GM12864 (cell line): ENCODE results near the gene DICER1.

Source experiments
- DNase-seq: peaks from one replicate; pipeline ENCODE4 v3.0.0-alpha.2; 2011; ENCODE audit warnings: low read depth
- H3K4me3 ChIP-seq: 2 replicates; pipeline ENCODE4 v1.5.1; 2011; ENCODE audit warnings: mild to moderate bottlenecking, low read depth, low read length, control low read depth
- CTCF ChIP-seq: IDR thresholded peaks from 2 replicates; pipeline ENCODE4 v1.5.1; 2011; ENCODE audit warnings: low read depth, mild to moderate bottlenecking, moderate library complexity, low read length, control low read depth, inconsistent platforms; ENCODE audit errors: missing control alignments

The DICER1 gene

GRCh38 chr14:95134304-95134933, 22.9 kb downstream of the DICER1 start:
- H3K4me3 ChIP-seq, result no peak overlapping the region
- DNase-seq, result no peak
- no peak for TF ChIP-seq CTCF

GRCh38 chr14:95133282-95133681, 24.0 kb downstream of the DICER1 start:
- DNase-seq, result no peak
- no peak overlapping the region for H3K4me3 ChIP-seq
- no peak for TF ChIP-seq CTCF

DNA sequence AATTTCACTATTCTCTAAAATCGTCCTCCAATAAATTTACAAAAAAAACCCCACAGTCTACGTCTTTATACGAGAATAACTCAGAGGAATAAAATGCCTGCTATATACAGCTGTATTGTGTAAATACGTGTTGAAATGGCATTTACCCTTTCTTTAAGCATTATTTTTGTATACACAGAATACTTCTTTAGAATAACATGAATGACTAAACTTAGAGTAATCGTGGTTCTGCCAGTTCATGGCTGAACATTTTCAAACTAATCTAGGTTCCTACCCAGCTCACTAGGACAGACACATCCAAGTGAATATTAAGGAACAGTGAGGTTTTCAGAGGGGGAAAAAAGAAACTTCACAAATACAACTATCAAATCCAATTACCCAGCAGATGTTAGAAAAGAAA, 24.6 kb downstream of the DICER1 start:
- DNase-seq, result no peak
- no peak overlapping the region for H3K4me3 ChIP-seq
- no peak for TF ChIP-seq CTCF

DNA sequence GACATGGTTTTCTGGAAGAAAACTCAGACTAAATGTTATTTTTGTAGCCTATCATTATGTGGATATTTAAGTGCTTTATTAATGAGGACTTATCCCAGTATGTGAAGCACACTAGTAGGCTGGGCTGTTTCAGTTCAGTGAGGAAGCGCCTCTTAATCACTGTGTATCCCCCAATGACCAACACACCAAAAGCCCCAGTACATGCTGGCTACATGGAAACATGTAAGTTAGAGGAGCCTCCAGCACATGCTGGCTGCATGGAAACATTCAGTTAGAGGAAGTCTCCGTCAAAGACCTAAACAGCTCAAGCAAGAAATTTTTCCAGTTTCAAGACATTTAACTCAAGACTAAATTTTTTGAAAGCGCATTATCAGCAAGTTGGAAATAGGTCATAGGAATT, 26.8 kb downstream of the DICER1 start:
- TF ChIP-seq CTCF, result no peak
- no peak for DNase-seq
- H3K4me3 ChIP-seq, result no peak overlapping the region

GRCh38 chr14:95128140-95128539, 29.2 kb downstream of the DICER1 start:
- TF ChIP-seq CTCF, result no peak
- H3K4me3 ChIP-seq, result no peak overlapping the region
- no peak for DNase-seq

DNA sequence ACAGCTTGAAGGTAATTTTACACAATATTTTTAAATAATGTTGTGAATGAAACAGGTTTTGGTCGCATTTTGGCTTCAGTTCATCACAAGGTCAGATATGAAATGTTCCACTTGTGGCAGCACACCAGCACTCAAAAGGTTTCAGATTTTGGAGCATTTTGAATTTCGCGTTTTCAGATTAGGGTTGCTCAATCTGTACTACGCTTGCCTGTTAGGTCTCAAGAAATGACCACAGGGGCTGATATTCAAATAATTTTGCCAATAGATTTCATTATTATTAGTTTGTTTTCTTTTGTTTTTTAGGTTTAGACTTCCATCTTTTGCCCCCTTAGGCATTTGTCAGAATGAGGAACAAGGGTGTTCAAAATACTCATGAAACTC, 29.8 kb downstream of the DICER1 start:
- no peak for DNase-seq
- H3K4me3 ChIP-seq, result no peak overlapping the region
- TF ChIP-seq CTCF, result no peak

GRCh38 chr14:95126906-95127530, 30.3 kb downstream of the DICER1 start:
- TF ChIP-seq CTCF, result no peak
- no peak for DNase-seq
- H3K4me3 ChIP-seq, result no peak overlapping the region
